ENCODE data around the gene INAFM2. TPM values are rescaled to one million over a fixed set of nuclear protein-coding genes. Genes with fewer than 3 reads are reported as not detected.

The INAFM2 gene
- total and polyA plus RNA-seq, 10 of the 15 experiments (the other 5 are each of a cell fraction or from before 2014, with no cell fraction given), result 0.75 to 8.1 (median 3.9) TPM

- 79% methylated on average over 8 of the region's 8 CpGs for WGBS (ENCODE audit: insufficient coverage, insufficient replicate concordance, low lambda C conversion rate, missing lambda C conversion rate)
- BruUV-seq (replicated peaks), result no TSS peak
- H3K27me3 ChIP-seq (replicated peaks in 1 of 2; ENCODE audit: control insufficient read depth in 2 of 2, insufficient read depth in 2 of 2, low read length in 1 of 2), result peaks cover 0 to 4% of the 10 kb centered on the region in 2 experiments
- H3K36me3 ChIP-seq (ENCODE audit: control insufficient read depth in 2 of 2, insufficient read depth in 2 of 2, low read length in 1 of 2), result no peaks in the 10 kb centered on the region
- CTCF ChIA-PET, result no interaction called here
- SMC1A ChIA-PET (ENCODE audit: uncharacterized antibody, unreplicated experiment), result no interaction called here
- H3K27ac ChIP-seq (ENCODE audit: control insufficient read depth, insufficient read depth), result no peak overlapping the region
- no peaks in the 10 kb centered on the region for H3K79me2 ChIP-seq (ENCODE audit: control insufficient read depth, insufficient read depth, low read length)
- intact Hi-C loops (cut with micrococcal nuclease; ENCODE audit: unreplicated experiment), result no loop called here
- no peak for FAIRE-seq
- no peak overlapping the region for H3K4me2 ChIP-seq (ENCODE audit: control insufficient read depth, insufficient read depth)
- no peaks in the 10 kb centered on the region for H4K20me1 ChIP-seq (ENCODE audit: control insufficient read depth, insufficient read depth)
- H3K4me1 ChIP-seq (ENCODE audit: control insufficient read depth, insufficient read depth, low read length), result peaks cover 10% of the 10 kb centered on the region
- H3K9ac ChIP-seq (ENCODE audit: control insufficient read depth, insufficient read depth, low read length), result no peak overlapping the region
- no peak overlapping the region for H3K4me3 ChIP-seq
- no peak overlapping the region for H2AFZ ChIP-seq (ENCODE audit: control insufficient read depth, low read depth, low read length)
- ATAC-seq, result no peak
- DNase-seq (ENCODE audit: low read depth, low spot score), result no peak
- POLR2A ChIA-PET, result interaction anchor here (0.5 kb wide), 1 partner anchor 171 kb away, joined by 3 read pairs; no protein-coding TSS in a partner anchor
- in situ Hi-C loops (cut with MboI), result no loop called here
- RAD21 ChIA-PET (ENCODE audit: unreplicated experiment), result interaction anchor here (1.0 kb wide), 1 partner anchor 105 kb away, joined by 3 read pairs; no protein-coding TSS in a partner anchor
- TF ChIP-seq CUX1 (IDR thresholded peaks at IDR 0.05; ENCODE audit: insufficient replicate concordance, low read depth, low read length) (no peak), KAT2A (conservative IDR thresholded peaks at IDR 0.05; ENCODE audit: control insufficient read depth, low read depth, low read length) (no peak), SIX5 (IDR thresholded peaks at IDR 0.05; ENCODE audit: low read depth, low read length, severe bottlenecking) (no peak), RAD51 (IDR thresholded peaks at IDR 0.05) (no peak), ATF3 (IDR thresholded peaks at IDR 0.05; ENCODE audit: borderline replicate concordance, extremely low read depth, low read depth, low read length) (no peak), SUZ12 (IDR thresholded peaks at IDR 0.05; ENCODE audit: unreplicated experiment) (no peak), IRF3 (IDR thresholded peaks at IDR 0.05) (no peak)
- H3K9me3 ChIP-seq (replicated peaks; ENCODE audit: control insufficient read depth, insufficient read depth, low read length), result no peaks in the 10 kb centered on the region
Measured at GRCh38 chr15:40363611-40364010, 40.1 kb downstream of the INAFM2 start.
